Medulla oblongata (tissue), 1 donor: ENCODE results near the gene GALNTL6.
"Not testable (repeated sequence)": the region's sequence is repeated elsewhere in the genome, so short reads cannot be mapped to it uniquely, and the experiment has no call there.

Source experiments
- DNase-seq: peaks from one replicate; pipeline ENCODE4 v3.0.0-alpha.2; 2015; ENCODE audit errors: extremely low spot score

Gene GALNTL6

DNA sequence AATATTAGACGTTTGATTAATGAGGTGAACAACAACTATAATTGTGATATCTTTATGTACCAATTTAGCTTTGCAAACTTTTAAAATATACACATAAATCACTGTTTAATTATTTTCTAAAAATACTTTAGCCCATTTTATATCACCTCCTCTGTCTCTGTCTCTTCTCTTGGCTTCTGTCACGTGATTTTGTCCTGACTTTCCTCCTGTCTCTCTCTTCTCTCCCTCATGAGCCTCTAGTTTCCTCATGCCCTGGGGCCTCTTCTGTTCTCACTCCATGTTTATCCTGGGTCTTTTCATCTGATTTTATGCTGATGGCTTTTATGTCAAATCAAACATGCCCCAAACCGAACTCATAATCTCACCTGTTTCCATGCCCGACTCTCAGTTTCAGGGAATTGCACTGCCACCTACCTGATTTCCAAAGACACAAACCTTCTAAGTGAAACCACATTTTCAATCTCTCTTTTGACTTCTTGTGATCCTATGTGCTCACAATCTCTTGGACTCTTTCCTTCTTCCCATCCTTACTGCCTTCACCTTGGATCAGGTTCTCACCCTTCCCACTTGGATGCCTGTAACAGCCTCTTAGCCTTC is 1052.4 kb downstream of the GALNTL6 start:
- no peak for DNase-seq

DNA sequence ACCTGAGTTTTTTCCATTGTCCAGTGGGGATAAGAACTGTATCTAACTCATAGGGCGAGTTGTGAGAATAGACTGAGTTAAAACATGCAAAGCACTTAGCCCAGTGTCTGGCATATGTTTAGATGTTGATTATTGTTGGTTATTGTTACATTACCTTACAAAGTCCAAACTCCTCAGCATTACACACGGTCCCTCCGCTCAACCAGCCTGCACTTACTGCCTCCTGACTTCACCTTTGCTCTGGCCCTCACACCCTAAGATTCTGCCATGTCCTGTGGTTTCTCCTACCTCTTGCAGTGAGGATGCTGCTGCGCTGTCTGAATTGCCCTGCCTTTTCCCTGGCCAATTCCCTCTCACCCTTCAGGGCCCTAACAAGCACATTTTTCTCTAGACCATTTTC is 1053.2 kb downstream of the GALNTL6 start:
- no peak for DNase-seq

DNA sequence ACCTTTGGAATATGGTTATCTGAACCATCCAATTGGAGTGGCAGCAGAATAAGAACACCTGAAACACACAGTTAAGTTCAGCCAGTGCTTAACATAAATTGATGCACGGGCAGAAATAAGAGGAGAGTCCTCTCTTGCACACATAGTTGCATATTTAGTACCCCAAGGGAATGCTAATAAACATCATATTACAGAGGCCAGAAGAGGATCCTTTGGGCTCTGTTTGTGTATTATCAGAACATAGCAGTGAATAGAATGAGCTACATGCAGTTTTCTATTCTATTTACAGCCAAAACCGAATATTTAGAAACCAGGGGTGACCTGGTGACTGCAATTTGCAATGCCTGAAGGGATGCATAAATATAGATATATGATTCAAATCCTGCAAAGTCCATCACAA is 1054.6 kb downstream of the GALNTL6 start:
- DNase-seq = no peak

DNA sequence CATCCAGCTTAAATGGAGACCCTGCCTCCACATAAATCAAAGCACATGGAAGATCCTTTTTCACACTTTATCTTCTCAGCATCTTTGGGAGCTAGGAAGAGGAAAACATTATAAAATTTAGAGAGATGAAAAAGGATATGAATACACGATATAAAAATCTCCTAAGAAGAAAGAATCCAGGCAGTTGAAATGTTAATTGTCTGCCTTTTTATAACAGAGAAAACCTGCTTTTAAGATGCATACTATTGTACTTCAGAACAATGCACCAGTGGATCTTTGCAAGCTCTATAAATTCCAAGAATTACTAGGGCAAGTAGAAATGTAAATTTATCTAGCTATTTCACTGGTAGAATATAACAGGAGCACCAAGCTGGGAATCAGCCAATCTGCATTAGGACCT is 1055.1 kb downstream of the GALNTL6 start:
- DNase-seq = no peak

DNA sequence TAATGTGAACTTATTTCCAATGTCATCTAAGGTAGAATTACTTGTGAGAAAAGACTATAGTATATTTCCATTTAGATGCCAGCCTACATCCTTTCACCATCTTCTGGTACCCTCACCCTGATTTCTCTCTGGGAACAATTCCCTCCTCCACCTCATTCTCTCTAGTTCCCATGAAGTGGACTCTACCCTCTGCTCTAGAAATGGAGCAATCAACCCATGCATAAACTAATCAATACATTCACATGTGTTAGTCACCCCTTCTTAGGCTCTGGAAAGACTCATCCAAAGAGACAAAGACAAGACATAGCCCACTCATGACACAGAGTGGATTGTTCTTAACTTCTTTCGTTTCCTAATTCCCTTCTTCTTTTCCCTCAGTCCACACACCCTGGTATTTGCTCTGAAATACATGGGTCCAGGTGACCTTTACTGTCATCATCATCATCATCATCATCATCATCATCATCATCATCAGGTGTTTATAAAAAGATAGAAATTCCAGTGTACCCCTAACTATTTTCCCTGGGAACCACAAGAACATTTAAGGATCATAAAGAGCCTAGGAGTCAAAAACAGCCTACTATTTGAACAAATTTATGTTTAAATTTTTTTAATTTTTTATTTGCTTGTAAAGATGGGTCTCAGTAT is 1056.5 kb downstream of the GALNTL6 start:
- DNase-seq = no peak

DNA sequence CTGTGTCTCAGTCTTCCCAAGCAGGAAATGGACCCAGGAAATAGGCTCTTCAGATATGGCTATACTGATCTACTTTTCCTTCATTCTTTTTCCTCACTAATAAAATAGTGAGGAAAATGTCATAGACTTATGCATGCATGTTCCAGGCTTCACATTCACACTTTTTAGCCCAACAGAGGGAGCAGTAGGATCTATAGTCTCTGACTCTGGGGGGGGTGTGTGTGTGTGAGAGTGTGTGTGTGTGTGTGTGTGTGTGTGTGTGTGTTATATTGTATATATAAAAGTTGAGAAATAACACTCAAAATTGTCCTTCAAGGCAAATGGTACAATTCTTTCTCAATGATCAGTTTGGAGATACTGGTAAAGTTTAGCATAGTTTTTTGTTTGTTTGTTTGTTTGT is 1058.2 kb downstream of the GALNTL6 start:
- DNase-seq = no peak

DNA sequence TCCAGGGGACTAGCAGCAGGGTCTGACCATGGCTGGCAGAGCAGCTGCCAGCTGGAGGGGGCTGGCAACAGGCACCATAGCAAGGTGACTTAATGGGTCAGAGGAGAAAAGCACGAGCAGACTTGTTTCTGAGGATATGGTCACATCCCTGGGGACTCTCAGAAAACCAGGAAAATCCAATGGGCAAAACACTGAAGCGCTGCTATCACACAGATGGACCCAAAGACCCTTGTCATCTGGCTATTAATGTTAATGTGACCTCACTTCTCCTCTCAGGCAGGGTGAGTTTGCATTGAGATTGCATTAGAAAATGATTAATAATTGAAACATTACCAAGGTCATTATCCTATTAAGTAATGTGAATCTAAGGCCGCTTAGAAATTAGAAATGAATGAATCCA is 1061.7 kb downstream of the GALNTL6 start:
- no peak for DNase-seq

DNA sequence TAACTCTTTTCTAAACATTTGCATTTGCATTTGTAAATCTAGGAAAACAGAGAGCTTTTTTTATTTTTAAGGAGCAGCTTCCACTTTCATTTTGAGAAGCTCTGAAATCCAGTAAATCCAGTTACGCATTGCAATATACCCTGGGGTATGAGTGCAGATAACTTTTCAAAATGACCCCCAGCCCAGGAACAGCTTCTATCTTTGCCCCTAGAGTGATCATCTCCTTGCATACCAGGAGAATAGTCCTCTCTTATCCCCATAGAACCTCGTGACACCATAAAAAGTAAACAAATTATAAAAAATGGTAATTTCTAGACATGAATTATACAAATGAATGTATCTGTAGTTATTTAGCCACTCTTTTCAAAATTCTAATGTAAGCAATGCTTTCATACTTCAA is 1063.2 kb downstream of the GALNTL6 start:
- no peak for DNase-seq

DNA sequence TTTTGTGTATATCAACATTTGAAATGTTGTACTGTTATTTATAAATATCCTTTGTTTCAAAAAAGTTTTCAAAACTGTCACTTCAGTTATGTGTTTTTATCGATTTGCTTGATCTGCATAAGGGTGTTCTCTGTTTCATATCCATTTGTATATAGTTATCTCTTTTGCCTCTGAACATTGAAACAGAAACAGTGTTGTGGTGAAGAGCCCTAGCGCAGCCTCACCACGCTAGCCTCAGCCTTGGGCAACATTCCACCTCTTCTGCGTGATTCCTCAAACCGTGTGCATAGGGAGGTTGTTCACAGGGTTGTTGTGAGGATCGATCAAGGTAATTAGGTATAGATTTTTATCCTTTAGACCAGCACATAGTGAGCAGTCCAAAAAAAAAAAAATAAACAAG is 1068.4 kb downstream of the GALNTL6 start:
- DNase-seq = no peak

DNA sequence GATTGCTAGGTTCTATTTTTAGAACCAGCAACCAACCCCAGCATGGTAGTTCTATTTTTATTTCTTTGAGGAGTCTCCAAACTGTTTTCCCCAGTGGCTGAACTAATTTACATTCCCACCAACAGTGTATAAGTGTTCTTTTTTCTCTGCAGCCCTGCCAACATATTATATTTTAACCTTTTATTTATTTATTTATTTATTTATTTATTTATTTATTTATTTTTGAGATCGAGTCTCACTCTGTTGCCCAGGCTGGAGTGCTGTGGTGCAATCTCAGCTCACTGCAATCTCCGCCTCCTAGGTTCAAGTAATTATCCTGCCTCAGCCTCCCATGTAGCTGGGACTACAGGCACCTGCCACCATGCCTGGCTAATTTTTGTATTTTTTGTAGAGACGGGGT is 1074.2 kb downstream of the GALNTL6 start:
- not testable (repeated sequence) for DNase-seq

DNA sequence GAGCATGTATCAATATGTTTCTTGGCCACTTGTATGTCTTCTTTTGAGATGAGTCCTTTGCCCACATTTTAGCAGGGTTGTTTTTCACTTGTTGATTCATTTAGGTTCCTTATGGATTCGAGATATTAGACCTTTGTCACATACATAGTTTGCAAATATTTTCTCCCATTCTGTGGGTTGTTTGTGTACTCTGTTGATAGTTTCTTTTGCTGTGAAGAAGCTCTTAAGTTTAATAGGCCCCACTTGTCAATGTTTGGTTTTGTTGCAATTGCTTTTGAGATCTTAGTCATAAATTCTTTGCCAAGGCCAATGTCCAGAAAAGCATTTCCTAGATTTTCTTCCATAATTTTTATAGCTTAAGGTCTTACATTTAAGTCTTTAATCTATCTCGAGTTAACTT is 1074.8 kb downstream of the GALNTL6 start:
- no peak for DNase-seq

DNA sequence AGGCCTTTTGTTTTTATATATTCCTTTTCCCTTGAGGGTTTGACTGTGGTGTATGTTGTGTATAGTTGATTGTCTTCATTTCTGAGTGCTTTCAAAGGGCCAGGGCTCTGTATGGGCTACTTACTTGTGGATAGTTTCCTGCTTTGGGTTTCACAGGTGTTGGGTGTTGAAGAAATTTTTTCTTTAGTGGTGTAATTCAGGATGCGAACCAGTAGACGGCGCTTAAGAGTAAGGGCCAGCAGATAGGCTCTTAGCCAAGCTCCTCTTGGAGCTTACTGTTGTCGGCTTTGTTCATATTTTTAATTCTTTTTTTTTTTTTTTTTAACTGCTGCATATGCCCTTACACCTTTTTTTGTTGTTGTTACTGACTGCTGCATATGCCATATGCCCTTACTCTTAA is 1079.1 kb downstream of the GALNTL6 start:
- DNase-seq = no peak

DNA sequence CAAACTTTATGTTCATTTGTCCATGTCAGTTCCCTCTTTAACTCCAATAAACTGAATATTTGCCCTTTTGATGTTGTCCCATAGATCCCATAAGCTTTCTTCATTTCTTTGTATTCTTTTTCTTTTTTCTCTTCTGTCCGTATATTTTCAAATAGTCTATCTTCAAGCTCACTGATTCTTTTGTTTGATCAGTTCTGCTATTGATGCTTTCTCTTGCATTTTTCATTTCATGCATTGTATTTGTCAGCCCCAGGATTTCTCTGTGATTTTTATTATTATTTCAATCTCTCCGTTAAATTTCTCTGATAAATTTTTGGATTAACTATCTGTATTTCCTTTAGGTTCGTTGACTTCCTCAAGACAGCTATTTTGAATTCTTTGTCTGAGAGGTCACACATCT is 1082.5 kb downstream of the GALNTL6 start:
- no peak for DNase-seq

DNA sequence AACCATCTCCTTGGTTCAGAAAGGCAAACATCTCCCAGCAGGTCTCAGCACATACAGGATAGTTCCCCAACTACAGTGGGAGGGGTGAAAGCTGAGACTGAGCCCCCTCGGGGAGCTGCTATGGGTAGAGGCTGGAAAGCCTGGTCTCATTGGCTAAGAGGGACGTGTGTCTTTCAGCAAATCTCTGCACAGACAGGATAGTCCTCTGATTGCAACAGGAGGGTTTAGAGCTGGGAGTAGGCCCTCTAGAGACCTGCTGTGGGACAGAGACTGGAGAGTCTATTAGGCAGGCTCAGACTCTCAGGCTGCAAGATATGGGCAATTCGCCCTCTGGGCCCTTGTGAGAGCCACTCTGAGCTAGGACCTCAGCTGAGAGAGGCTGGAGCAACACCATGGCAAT is 1083.8 kb downstream of the GALNTL6 start:
- no peak for DNase-seq

DNA sequence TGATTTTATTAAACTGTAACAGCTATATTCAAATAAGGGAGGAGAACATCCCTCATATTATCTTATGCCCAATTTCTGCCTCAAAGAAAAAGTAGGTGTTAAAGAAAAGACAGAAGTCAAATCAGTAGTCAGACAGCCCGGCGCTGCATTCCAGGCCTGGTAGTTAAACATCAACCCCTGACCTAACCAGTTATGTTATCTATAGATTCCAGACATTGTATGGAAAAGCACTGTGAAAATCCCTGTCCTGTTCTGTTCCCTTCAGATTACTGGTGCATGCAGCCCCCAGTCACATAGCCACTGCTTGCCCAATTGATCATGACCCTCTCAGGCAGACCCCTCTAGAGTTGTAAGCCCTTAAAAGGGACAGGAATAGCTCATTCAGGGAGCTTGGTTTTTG is 1085.5 kb downstream of the GALNTL6 start:
- no peak for DNase-seq

DNA sequence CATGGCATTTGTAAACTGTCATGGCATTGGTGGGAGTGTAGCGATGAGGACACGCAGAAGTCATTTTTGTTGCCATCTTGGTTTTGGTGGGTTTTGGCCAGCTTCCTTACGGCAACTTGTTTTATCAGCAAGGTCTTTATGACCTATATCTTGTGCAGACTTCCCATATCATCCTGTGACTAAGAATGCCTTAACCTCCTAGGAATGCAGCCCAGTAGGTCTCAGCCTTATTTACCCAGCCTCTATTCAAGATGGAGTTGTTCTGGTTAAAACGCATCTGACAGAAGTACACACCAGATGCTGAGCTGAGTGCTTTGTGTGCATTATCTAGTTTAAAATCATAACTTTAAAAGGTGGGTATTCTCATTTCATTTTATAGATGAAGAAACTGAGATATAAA is 1086.7 kb downstream of the GALNTL6 start:
- no peak for DNase-seq

DNA sequence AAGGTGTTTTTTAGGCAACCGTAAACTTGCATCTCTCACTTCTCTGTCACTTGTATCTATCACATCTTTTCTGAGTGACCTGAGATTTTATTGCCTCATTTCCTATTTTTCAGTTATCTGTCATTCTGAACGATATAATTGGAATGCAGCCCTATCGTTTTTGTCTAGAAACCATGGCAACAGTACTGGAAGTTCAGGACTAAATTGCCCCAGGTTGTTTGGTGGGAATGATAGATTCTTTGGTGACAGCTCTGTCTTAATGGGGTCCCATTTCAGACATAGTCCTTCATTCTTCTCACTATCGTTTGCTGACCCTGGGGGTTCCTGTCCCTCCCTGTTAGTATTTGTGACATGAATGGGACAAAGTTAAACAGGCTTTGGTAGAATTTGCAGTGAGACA is 1087.7 kb downstream of the GALNTL6 start:
- no peak for DNase-seq

DNA sequence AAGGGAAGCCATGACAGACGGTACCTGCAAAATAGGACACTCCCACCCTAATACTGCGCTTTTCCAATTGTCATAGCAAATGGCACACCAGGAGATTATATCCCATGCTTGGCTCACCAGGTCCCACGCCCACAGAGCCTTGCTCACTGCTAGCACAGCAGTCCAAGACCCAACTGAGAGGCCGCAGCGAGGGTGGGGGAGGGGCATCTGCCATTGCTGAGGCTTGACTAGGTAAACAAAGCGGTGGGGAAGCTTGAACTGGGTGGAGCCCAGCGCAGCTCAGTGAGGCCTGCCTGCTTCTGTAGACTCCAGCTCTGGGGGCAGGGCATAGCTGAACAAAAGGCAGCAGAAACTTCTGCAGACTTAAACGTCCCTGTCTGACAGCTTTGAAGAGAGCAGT is 1099.3 kb downstream of the GALNTL6 start:
- not testable (repeated sequence) for DNase-seq

DNA sequence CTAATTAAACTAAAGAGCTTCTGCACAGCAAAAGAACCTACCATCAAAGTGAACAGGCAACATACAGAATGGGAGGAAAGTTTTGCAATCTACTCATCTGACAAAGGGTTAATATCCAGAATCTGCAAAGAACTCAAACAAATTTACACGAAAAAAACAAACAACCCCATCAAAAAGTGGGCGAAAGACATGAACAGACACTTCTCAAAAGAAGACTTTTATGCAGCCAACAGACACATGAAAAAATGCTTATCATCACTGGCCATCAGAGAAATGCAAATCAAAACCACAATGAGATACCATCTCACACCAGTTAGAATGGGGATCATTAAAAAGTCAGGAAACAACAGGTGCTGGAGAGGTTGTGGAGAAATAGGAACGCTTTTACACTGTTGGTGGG is 1104.2 kb downstream of the GALNTL6 start:
- not testable (repeated sequence) for DNase-seq

DNA sequence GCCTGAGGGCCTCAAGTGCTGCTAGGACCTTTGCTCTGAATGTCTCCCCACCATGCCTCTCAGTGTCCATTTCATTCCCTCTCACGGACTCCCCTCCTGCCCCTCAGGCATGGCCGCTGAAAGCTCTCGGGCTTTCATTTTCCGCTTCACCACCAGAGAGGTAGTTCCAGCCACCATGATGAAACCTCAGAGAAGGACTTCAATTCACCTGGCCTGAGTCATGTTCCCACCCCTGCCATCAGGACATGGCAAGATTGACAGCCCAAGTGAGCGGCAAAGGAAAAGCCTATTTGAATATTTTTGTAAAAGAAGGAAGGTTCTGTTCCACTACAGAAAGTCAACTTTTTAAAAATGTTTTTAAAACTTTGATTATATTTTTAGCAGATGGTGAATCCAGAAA is 1106.1 kb downstream of the GALNTL6 start:
- DNase-seq = no peak

DNA sequence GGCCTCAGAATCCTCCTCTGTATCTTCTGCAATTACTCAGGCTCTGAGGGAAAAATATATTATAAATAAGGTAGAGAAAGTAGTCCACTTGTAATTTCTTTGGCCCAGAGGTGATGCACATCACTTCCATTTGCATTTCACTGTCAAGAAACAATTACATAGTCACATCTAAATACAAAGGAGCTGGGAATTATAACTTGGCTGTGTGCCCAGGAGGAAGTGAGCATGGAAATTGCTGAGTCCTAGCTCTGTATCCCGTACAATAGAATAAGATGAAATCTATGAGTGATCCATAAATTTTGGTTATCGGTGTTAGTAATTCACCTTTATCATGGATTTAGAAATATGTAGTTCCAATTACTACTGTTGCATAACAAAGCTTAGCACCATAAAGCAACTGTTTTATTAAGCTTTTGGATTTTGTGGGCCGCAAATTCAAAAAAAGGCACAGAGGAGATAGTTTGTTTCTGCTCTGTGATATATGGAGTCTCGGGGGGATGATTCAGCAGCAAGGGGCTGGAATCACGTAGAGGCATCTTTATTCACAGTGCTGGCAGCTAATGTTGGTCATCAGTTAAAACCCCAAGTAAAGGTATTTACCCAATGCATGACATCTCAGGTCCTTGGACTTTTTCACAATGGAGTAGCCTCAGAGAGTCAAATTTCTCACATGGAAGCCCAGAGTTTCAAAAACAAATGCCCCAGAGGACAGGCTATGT is 1114.1 kb downstream of the GALNTL6 start:
- no peak for DNase-seq

DNA sequence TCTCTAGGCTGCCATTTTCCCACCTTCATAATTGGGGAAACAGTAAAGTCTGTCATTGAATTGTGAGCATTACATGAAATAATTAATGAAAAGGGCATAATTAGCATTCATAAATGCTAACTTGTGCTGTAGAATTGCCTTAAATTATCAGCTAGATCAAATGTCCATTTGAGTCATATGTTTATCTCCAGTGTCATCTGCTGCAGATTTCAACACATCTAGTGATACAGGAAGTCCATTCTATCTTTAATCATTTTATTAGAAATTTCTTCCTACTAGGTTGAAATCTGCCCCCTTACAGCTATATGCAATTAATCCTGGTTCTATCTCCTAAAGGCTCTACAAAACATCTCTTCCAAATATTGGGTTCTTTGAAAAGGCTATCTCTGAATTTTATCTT is 1115.1 kb downstream of the GALNTL6 start:
- no peak for DNase-seq

DNA sequence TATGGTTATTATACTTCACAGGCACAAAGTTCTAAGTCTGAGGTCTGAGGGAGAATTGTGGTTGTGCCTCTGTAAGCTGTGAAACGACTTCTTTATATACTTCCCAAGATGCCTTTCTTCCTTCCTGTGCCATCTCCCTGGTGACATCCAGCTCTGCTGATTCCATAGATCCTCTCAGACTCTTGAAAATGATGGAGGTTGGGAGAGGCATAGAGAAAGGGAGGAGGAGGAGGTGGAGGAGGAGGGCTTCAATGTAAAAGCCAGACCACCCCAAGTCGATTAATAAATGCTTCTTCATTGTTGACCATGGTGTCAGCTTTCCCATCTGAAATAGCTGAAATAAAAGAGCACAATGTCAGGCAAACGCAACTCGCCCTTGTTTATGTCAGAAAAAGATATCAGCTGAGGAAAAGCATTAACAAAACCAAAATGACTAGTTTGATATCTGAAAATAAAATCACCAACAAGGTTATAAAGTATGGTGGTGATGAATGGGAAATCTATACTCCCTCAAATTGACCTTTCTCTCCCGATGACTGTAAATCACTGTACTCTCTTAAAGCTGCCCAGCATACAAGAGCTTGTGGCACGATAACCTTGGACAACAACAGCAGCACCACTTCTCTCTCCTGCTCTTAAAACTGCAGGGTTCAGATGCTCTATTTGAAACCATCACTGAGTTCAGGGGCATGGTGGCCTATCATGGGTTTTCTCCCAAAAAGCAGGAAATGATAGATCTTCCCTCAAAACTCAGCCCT is 1125.0 kb downstream of the GALNTL6 start:
- DNase-seq = no peak
